ENCODE results near the gene PEX11G. TPM values are rescaled to one million over a fixed set of nuclear protein-coding genes. Genes with fewer than 3 reads are reported as not detected.
"Not testable (repeated sequence)": the region's sequence is repeated elsewhere in the genome, so short reads cannot be mapped to it uniquely, and the experiment has no call there.

PEX11G gene
- total RNA-seq, 1 donor from 2014 or later: 8.2 TPM

DNA sequence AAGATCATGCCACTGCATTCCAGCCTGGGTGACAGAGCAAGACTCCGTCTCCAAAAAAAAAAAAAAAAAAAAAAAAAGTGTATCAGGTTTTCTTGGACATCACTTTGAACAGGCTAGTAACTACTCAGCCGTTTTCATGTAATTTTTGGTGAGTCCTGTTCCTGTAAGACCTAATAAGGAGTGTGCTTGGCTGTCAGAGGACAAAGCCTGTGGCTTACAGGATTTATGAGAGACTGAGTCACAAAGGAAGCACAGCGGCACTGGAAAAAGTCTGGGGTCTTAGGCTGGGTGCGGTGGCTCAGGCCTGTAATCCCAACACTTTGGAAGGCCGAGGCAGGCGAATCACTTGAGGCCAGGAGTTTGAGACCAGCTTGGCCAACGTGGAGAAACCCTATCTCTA, 55.4 kb downstream of the PEX11G start:
- DNase-seq (ENCODE audit: low spot score): not testable (repeated sequence)

GRCh38 chr19:7429638-7430282, 59.1 kb downstream of the PEX11G start:
- DNase-seq (ENCODE audit: low spot score): no peak

- no peak for DNase-seq (ENCODE audit: low spot score)
Measured at GRCh38 chr19:7428651-7429113, 60.2 kb downstream of the PEX11G start.

- no peak for DNase-seq (ENCODE audit: low spot score)
Measured at GRCh38 chr19:7427944-7428343, 60.9 kb downstream of the PEX11G start.

GRCh38 chr19:7426986-7427385, 61.8 kb downstream of the PEX11G start:
- DNase-seq (ENCODE audit: low spot score): no peak

Other genes starting within 250 kb of the PEX11G start
- 90.7 TPM for gene INSR, start 194.6 kb downstream of the PEX11G start, total RNA-seq
- gene ARHGEF18, start 140.1 kb downstream of the PEX11G start, total RNA-seq: 91.3 TPM
- gene ZNF358, start 27.1 kb upstream of the PEX11G start, total RNA-seq: 87.6 TPM
- gene MCOLN1, start 33.6 kb upstream of the PEX11G start, total RNA-seq: 30.0 TPM
- 157 TPM for gene PNPLA6, start 46.7 kb upstream of the PEX11G start, total RNA-seq
- 61.3 TPM for gene CAMSAP3, start 106.8 kb upstream of the PEX11G start, total RNA-seq
- 45.8 TPM for gene XAB2, start 140.5 kb upstream of the PEX11G start, total RNA-seq
- 121 TPM for gene PET100, start 140.8 kb upstream of the PEX11G start, total RNA-seq
- gene PCP2, start 144.7 kb upstream of the PEX11G start, total RNA-seq: 4.7 TPM
- gene STXBP2, start 148.1 kb upstream of the PEX11G start, total RNA-seq: 215 TPM
- not detected for gene RETN, start 180.0 kb upstream of the PEX11G start, total RNA-seq
- 0.14 TPM for gene MCEMP1, start 188.1 kb upstream of the PEX11G start, total RNA-seq
- 115 TPM for gene TRAPPC5, start 191.8 kb upstream of the PEX11G start, total RNA-seq
- 0.86 TPM for gene FCER2, start 213.1 kb upstream of the PEX11G start, total RNA-seq
- 0.83 TPM for gene CLEC4G, start 243.1 kb upstream of the PEX11G start, total RNA-seq

Data from mucosa of gallbladder (tissue), 1 donor.